PC-3 (cell line): ENCODE data around the gene AOAH. TPM values are rescaled to one million over a fixed set of nuclear protein-coding genes. Genes with fewer than 3 reads are reported as not detected.

Experiments
- ATAC-seq: fragments of 200-7000 bp; cut with Tn5 transposase; 2 replicates; pipeline ENCODE4 v1.9.1; 2020; ENCODE audit warnings: mild to moderate bottlenecking, moderate library complexity
- BruUV-seq: library from RNA; stranded (reverse); fragments of 400-500 nt; replicated peaks from 2 replicates; lab custom pipeline; 2021; lab: Mats Ljungman, UMichigan
- CTCF ChIA-PET: fragments of 300-600 bp; sonication (Branson Sonifier 250); formaldehyde crosslinking; loops from one replicate; lab custom pipeline; 2022; ENCODE audit warnings: antibody characterized with exemption; lab: Charles Lee
- POLR2A ChIA-PET: fragments of 300-600 bp; sonication (Branson Sonifier 250); formaldehyde crosslinking; loops from one replicate; lab custom pipeline; 2022; ENCODE audit warnings: antibody characterized with exemption; ENCODE audit not compliant: unreplicated experiment; lab: Charles Lee
- DNase-seq: peaks from one replicate; pipeline ENCODE4 v3.0.0-alpha.2; 2015
- H2AFZ ChIP-seq: fragments of 300-600 bp; sonication (generic); 2 replicates; pipeline ENCODE4 v1.6.0; 2016; ENCODE audit warnings: antibody characterized with exemption, low read length
- H3F3A ChIP-seq: fragments of 300-600 bp; sonication (generic); one replicate; pipeline ENCODE4 v1.6.0; 2017; ENCODE audit warnings: antibody characterized with exemption, low read length, control low read depth, mild to moderate bottlenecking; ENCODE audit not compliant: unreplicated experiment
- H3K27ac ChIP-seq: fragments of 300-600 bp; sonication (generic); 2 replicates; pipeline ENCODE4 v1.5.1; 2016; ENCODE audit warnings: mild to moderate bottlenecking, low read length
- H3K27me3 ChIP-seq: fragments of 300-600 bp; sonication (generic); 2 replicates; pipeline ENCODE4 v1.6.1; 2016; ENCODE audit warnings: low read length, mixed read lengths
- H3K36me3 ChIP-seq: fragments of 300-600 bp; sonication (generic); 2 replicates; pipeline ENCODE4 v1.6.1; 2016; ENCODE audit warnings: low read depth, mixed run types, low read length, mixed read lengths
- H3K4me1 ChIP-seq: fragments of 300-600 bp; sonication (generic); 2 replicates; pipeline ENCODE4 v1.5.1; 2016; ENCODE audit warnings: low read length; ENCODE audit not compliant: insufficient read depth
- H3K4me2 ChIP-seq: fragments of 300-600 bp; sonication (generic); 2 replicates; pipeline ENCODE4 v1.6.0; 2016; ENCODE audit warnings: low read length
- H3K4me3 ChIP-seq: fragments of 300-600 bp; sonication (generic); 2 replicates; pipeline ENCODE4 v1.5.1; 2016; ENCODE audit warnings: mild to moderate bottlenecking, low read length, mixed read lengths
- H3K79me2 ChIP-seq: fragments of 300-600 bp; sonication (generic); 2 replicates; pipeline ENCODE4 v1.6.1; 2017; ENCODE audit warnings: low read length, mixed read lengths
- H3K9ac ChIP-seq: fragments of 300-600 bp; sonication (generic); 2 replicates; pipeline ENCODE4 v1.6.0; 2016; ENCODE audit warnings: mild to moderate bottlenecking, low read length
- H3K9me2 ChIP-seq: fragments of 300-600 bp; sonication (generic); replicated peaks from 2 replicates; pipeline ENCODE4 v1.6.1; 2016; ENCODE audit warnings: mixed run types, low read length, mixed read lengths
- H3K9me3 ChIP-seq: fragments of 300-600 bp; sonication (generic); 2 replicates; pipeline ENCODE4 v1.6.1; 2016; ENCODE audit warnings: low read length, mixed read lengths
- H4K20me1 ChIP-seq: fragments of 300-600 bp; sonication (generic); 2 replicates; pipeline ENCODE4 v1.6.1; 2016; ENCODE audit warnings: low read length, mixed read lengths
- CTCF ChIP-seq: fragments of 300-600 bp; sonication (generic); conservative IDR thresholded peaks from 2 replicates; pipeline ENCODE4 v1.5.1; 2017; ENCODE audit warnings: antibody characterized with exemption, low read depth, mild to moderate bottlenecking, low read length
- EZH2 ChIP-seq: fragments of 300-600 bp; sonication (generic); IDR thresholded peaks from one replicate; pipeline ENCODE4 v1.6.1; 2017; ENCODE audit warnings: antibody characterized with exemption, mild to moderate bottlenecking, low read length; ENCODE audit not compliant: unreplicated experiment
- EZH2phosphoT487 ChIP-seq: fragments of 300-600 bp; sonication (generic); IDR thresholded peaks from 2 replicates; pipeline ENCODE4 v1.6.1; 2018; ENCODE audit warnings: mild to moderate bottlenecking, antibody characterized with exemption, low read length, borderline replicate concordance
- intact Hi-C: fragments of 100-400 bp; cut with micrococcal nuclease; formaldehyde crosslinking; loops from 2 replicates; pipeline ENCODE4 v1.9.0; 2023
- total RNA-seq: library from RNA; depleted of rRNA; stranded (reverse); fragments of >200 nt; gene quantifications from 2 replicates; pipeline ENCODE4 v1.2.3, GENCODE V29; 2014

The AOAH gene
- total RNA-seq, 1 experiment from 2014 or later: not detected

GRCh38 chr7:36640682-36641081, 83.6 kb downstream of the AOAH start:
- no TSS peak for BruUV-seq
- Histone ChIP-seq H3K36me3 (no peaks in the 10 kb centered on the region), H3K4me3 (no peak overlapping the region), H4K20me1 (no peaks in the 10 kb centered on the region), H3K9me2 (no peaks in the 10 kb centered on the region), H3K9me3 (no peaks in the 10 kb centered on the region), H3F3A (no peaks in the 10 kb centered on the region), H2AFZ (no peak overlapping the region), H3K4me1 (no peaks in the 10 kb centered on the region), H3K79me2 (no peaks in the 10 kb centered on the region), H3K4me2 (no peak overlapping the region), H3K27ac (no peak overlapping the region), H3K9ac (no peak overlapping the region), H3K27me3 (peaks cover 7% of the 10 kb centered on the region; the same call in 1 of the 2 replicates)
- intact Hi-C loops: no loop called here
- ATAC-seq (no peak), DNase-seq (no peak)
- TF ChIP-seq EZH2phosphoT487 (no peak), CTCF (no peak), EZH2 (no peak)
- POLR2A ChIA-PET: no interaction called here
- CTCF ChIA-PET: no interaction called here

- no peaks in the 10 kb centered on the region for H3K9me3 ChIP-seq
- no peak overlapping the region for H3K27ac ChIP-seq
- intact Hi-C loops: no loop called here
- ATAC-seq (no peak), DNase-seq (no peak)
- no peak overlapping the region for H3K9ac ChIP-seq
- no peaks in the 10 kb centered on the region for H3K9me2 ChIP-seq
- ChIA-PET CTCF (no interaction called here), POLR2A (no interaction called here)
- no peak overlapping the region for H2AFZ ChIP-seq
- no peaks in the 10 kb centered on the region for H3K4me1 ChIP-seq
- H3K36me3 ChIP-seq: no peaks in the 10 kb centered on the region
- BruUV-seq: no TSS peak
- no peak for TF ChIP-seq CTCF
- TF ChIP-seq EZH2: no peak
- no peak for TF ChIP-seq EZH2phosphoT487
- no peaks in the 10 kb centered on the region for H3K79me2 ChIP-seq
- H3F3A ChIP-seq: no peaks in the 10 kb centered on the region
- H3K27me3 ChIP-seq: peaks cover 7% of the 10 kb centered on the region; the same call in 1 of the 2 replicates
- no peak overlapping the region for H3K4me2 ChIP-seq
- H4K20me1 ChIP-seq: no peaks in the 10 kb centered on the region
- no peak overlapping the region for H3K4me3 ChIP-seq
These were observed 84.5 kb downstream of the AOAH start for GRCh38 chr7:36639826-36640225.

- no TSS peak for BruUV-seq
- H3K4me1 ChIP-seq: no peaks in the 10 kb centered on the region
- no peaks in the 10 kb centered on the region for H3K79me2 ChIP-seq
- CTCF ChIA-PET: no interaction called here
- H3K9me3 ChIP-seq: no peaks in the 10 kb centered on the region
- H3K4me2 ChIP-seq: no peak overlapping the region
- H3K9ac ChIP-seq: no peak overlapping the region
- H3K9me2 ChIP-seq: no peaks in the 10 kb centered on the region
- POLR2A ChIA-PET: no interaction called here
- no peak overlapping the region for H3K27ac ChIP-seq
- H3K4me3 ChIP-seq: no peak overlapping the region
- no peaks in the 10 kb centered on the region for H3K36me3 ChIP-seq
- no peak overlapping the region for H2AFZ ChIP-seq
- H3K27me3 ChIP-seq: peaks cover 7% of the 10 kb centered on the region; the same call in 1 of the 2 replicates
- H4K20me1 ChIP-seq: no peaks in the 10 kb centered on the region
- ATAC-seq (no peak), DNase-seq (no peak)
- no peak for TF ChIP-seq EZH2phosphoT487
- TF ChIP-seq EZH2: no peak
- no peak for TF ChIP-seq CTCF
- no peaks in the 10 kb centered on the region for H3F3A ChIP-seq
- intact Hi-C loops: no loop called here
These were observed 85.6 kb downstream of the AOAH start for GRCh38 chr7:36638586-36639263.
